Measurements from ENCODE around the gene P2RY11. TPM values are rescaled to one million over a fixed set of nuclear protein-coding genes. Genes with fewer than 3 reads are reported as not detected.

P2RY11 gene
- 20.8 and 21.1 TPM in 2 replicates for total RNA-seq (2014; rRNA removed; shearing (Covaris generic))

DNA sequence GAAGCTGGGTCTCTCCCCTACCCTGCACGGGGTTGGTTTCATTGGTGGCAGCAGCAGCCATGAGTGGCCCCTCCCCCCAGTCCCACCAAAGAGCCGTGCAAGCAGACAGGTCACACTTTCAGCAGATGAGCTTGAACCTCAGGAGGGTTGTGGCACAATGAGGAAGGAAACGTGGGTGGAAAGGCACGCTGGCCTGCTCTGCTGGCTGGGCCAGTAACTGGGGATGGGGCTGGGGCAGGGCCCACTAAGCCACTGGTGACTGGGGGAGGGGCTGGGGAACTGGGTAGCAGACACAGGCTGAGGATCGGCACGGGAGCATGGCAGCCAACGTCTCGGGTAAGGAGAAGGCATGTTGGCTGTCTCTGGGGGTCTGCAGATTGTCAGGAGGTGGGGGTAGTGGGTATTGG, at the start of gene P2RY11:
Gene P2RY11 (plus strand): TSS at position 289 of the 407 bp plus-strand sequence. CDS start 29 bp downstream, at position 318.

GRCh38 chr19:10085641-10086590, 25.6 kb upstream of the P2RY11 start, which contains the start of gene SHFL:
Gene SHFL, plus strand, starts transcription at chr19:10086317. Its CDS starts 111 bp downstream, at chr19:10086428.

GRCh38 chr19:10106100-10106936, 5.2 kb upstream of the P2RY11 start, which contains the start of gene PPAN:
Gene PPAN, plus strand, starts transcription at chr19:10106362. Its CDS starts 33 bp downstream, at chr19:10106395.

Small RNAs within 50 kb of the gene (small RNA-seq; reads per million reads assigned to genes)
- 39.2 reads per million, percentile 94 among the genes with 10 or more reads in this experiment for gene SNORD105
- 7,344 reads per million, percentile 100 among the genes with 10 or more reads in this experiment for gene SNORD105B

Other genes starting within 250 kb of the P2RY11 start
- 0.50 and 0.53 TPM in 2 replicates for gene OLFM2, start 175.2 kb upstream of the P2RY11 start, total RNA-seq (2014; rRNA removed; shearing (Covaris generic))
- gene COL5A3, start 101.2 kb upstream of the P2RY11 start, total RNA-seq (2014; rRNA removed; shearing (Covaris generic)): 2.6 and 4.6 TPM in 2 replicates
- not detected in 2 replicates for gene RDH8, start 98.2 kb upstream of the P2RY11 start, total RNA-seq (2014; rRNA removed; shearing (Covaris generic))
- 25.4 and 28.4 TPM in 2 replicates for gene SHFL, start 25.4 kb upstream of the P2RY11 start, total RNA-seq (2014; rRNA removed; shearing (Covaris generic))
- gene ANGPTL6, start 9.0 kb upstream of the P2RY11 start, total RNA-seq (2014; rRNA removed; shearing (Covaris generic)): 0.34 and 0.94 TPM in 2 replicates
- gene PPAN, start 5.3 kb upstream of the P2RY11 start, total RNA-seq (2014; rRNA removed; shearing (Covaris generic)): 119 and 135 TPM in 2 replicates
- 698 and 733 TPM in 2 replicates for gene EIF3G, start 8.2 kb downstream of the P2RY11 start, total RNA-seq (2014; rRNA removed; shearing (Covaris generic))
- gene DNMT1, start 83.3 kb downstream of the P2RY11 start, total RNA-seq (2014; rRNA removed; shearing (Covaris generic)): 221 and 236 TPM in 2 replicates
- 18.5 and 21.3 TPM in 2 replicates for gene S1PR2, start 119.6 kb downstream of the P2RY11 start, total RNA-seq (2014; rRNA removed; shearing (Covaris generic))
- gene MRPL4, start 140.5 kb downstream of the P2RY11 start, total RNA-seq (2014; rRNA removed; shearing (Covaris generic)): 144 and 170 TPM in 2 replicates
- 24.8 and 28.8 TPM in 2 replicates for gene ICAM1, start 159.4 kb downstream of the P2RY11 start, total RNA-seq (2014; rRNA removed; shearing (Covaris generic))
- gene ICAM4, start 175.3 kb downstream of the P2RY11 start, total RNA-seq (2014; rRNA removed; shearing (Covaris generic)): 0.30 and 0.58 TPM in 2 replicates
- gene ICAM5, start 178.3 kb downstream of the P2RY11 start, total RNA-seq (2014; rRNA removed; shearing (Covaris generic)): 20.3 TPM in 2 replicates
- 1.0 and 2.4 TPM in 2 replicates for gene ZGLP1, start 198.1 kb downstream of the P2RY11 start, total RNA-seq (2014; rRNA removed; shearing (Covaris generic))
- gene FDX2, start 204.3 kb downstream of the P2RY11 start, total RNA-seq (2014; rRNA removed; shearing (Covaris generic)): 38.9 and 43.2 TPM in 2 replicates
- gene RAVER1, start 221.8 kb downstream of the P2RY11 start, total RNA-seq (2014; rRNA removed; shearing (Covaris generic)): 40.7 and 50.4 TPM in 2 replicates
- gene ICAM3, start 227.9 kb downstream of the P2RY11 start, total RNA-seq (2014; rRNA removed; shearing (Covaris generic)): 12.8 and 19.7 TPM in 2 replicates